ENCODE data around the gene SCNM1.

DNA sequence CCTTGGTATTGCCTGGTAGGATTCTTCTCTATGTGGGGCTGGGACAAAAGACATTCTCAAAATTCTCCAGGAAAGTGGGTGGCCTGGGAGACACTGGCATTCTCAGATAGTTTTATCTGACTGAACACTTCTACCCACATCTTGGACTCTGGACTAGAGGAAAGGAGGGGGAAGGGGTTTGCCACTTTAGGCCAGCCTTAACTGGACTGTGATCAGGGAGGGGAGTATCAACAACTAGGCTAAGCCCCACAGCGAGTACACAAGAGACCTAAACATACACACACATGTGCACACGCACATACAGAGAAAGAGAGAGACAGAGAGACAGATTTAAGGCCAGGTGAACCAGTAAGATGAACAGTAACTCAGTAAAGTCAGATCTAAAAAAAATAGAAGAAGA lies 18.3 kb upstream of the SCNM1 start:
- TF ChIP-seq, protein P1, sequence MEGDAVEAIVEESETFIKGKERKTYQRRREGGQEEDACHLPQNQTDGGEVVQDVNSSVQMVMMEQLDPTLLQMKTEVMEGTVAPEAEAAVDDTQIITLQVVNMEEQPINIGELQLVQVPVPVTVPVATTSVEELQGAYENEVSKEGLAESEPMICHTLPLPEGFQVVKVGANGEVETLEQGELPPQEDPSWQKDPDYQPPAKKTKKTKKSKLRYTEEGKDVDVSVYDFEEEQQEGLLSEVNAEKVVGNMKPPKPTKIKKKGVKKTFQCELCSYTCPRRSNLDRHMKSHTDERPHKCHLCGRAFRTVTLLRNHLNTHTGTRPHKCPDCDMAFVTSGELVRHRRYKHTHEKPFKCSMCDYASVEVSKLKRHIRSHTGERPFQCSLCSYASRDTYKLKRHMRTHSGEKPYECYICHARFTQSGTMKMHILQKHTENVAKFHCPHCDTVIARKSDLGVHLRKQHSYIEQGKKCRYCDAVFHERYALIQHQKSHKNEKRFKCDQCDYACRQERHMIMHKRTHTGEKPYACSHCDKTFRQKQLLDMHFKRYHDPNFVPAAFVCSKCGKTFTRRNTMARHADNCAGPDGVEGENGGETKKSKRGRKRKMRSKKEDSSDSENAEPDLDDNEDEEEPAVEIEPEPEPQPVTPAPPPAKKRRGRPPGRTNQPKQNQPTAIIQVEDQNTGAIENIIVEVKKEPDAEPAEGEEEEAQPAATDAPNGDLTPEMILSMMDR (conservative IDR thresholded peaks at IDR 0.05; ENCODE audit: low read length), result no peak
- no peak for TF ChIP-seq EZH2phosphoT487 (IDR thresholded peaks at IDR 0.05; ENCODE audit: borderline replicate concordance, low read depth, low read length)
